HG03060 (cell line): ENCODE results near the gene ABCC1.
"Not testable (repeated sequence)": the region's sequence is repeated elsewhere in the genome, so short reads cannot be mapped to it uniquely, and the experiment has no call there.

Experiments
- ATAC-seq: cut with Tn5 transposase; IDR thresholded peaks from one replicate; pipeline ENCODE4 v1.9.1; 2021; ENCODE audit warnings: low read depth, moderate number of reproducible peaks; ENCODE audit not compliant: unreplicated experiment

Gene ABCC1

GRCh38 chr16:15949210-15950160 lies at the start of gene ABCC1:
Gene ABCC1 (plus strand): TSS chr16:15949616. CDS start chr16:15949752, 136 bp downstream.
- ATAC-seq = no peak

- no peak for ATAC-seq
Measured at GRCh38 chr16:15900357-15900756, 49.1 kb upstream of the ABCC1 start.

- no peak for ATAC-seq
Measured at GRCh38 chr16:15900901-15901500, 48.4 kb upstream of the ABCC1 start.

- ATAC-seq = no peak
Measured at GRCh38 chr16:15903960-15904359, 45.5 kb upstream of the ABCC1 start.

- no peak for ATAC-seq
Measured at GRCh38 chr16:15906439-15906838, 43.0 kb upstream of the ABCC1 start.

GRCh38 chr16:15907863-15908478 lies 41.4 kb upstream of the ABCC1 start:
- peak; percentile 100 for ATAC-seq

- no peak for ATAC-seq
Measured at GRCh38 chr16:15911198-15911597, 38.2 kb upstream of the ABCC1 start.

GRCh38 chr16:15913046-15913698 lies 36.2 kb upstream of the ABCC1 start:
- ATAC-seq = no peak

GRCh38 chr16:15915555-15916081 lies 33.8 kb upstream of the ABCC1 start:
- no peak for ATAC-seq

GRCh38 chr16:15916323-15916722 lies 33.1 kb upstream of the ABCC1 start:
- no peak for ATAC-seq

- ATAC-seq = not testable (repeated sequence)
Measured at GRCh38 chr16:15918314-15918713, 31.1 kb upstream of the ABCC1 start.

GRCh38 chr16:15919331-15919730 lies 30.1 kb upstream of the ABCC1 start:
- no peak for ATAC-seq

- no peak for ATAC-seq
Measured at GRCh38 chr16:15924996-15925395, 24.4 kb upstream of the ABCC1 start.

GRCh38 chr16:15925631-15926030 lies 23.8 kb upstream of the ABCC1 start:
- no peak for ATAC-seq

GRCh38 chr16:15928261-15929104 lies 20.9 kb upstream of the ABCC1 start:
- ATAC-seq = no peak

GRCh38 chr16:15932939-15933338 lies 16.5 kb upstream of the ABCC1 start:
- no peak for ATAC-seq

GRCh38 chr16:15933781-15934180 lies 15.6 kb upstream of the ABCC1 start:
- no peak for ATAC-seq

GRCh38 chr16:15934991-15935390 lies 14.4 kb upstream of the ABCC1 start:
- no peak for ATAC-seq

GRCh38 chr16:15936809-15937208 lies 12.6 kb upstream of the ABCC1 start:
- not testable (repeated sequence) for ATAC-seq
